Cardiac septum (tissue), 1 donor: ENCODE data around the gene PTPRH. TPM values are rescaled to one million over a fixed set of nuclear protein-coding genes. Genes with fewer than 3 reads are reported as not detected.
A peak's percentile ranks its signal among the peaks of the same experiment; 100 is the strongest.
"Not testable (repeated sequence)": the region's sequence is repeated elsewhere in the genome, so short reads cannot be mapped to it uniquely, and the experiment has no call there.

Experiments used
- DNase-seq: peaks from one replicate; pipeline ENCODE4 v3.0.0-alpha.2; 2020; ENCODE audit warnings: low spot score
- intact Hi-C: fragments of 100-400 bp; cut with DNase I; formaldehyde crosslinking; loops from one replicate; pipeline ENCODE4 v1.14.0; 2022
- total RNA-seq: library from RNA; stranded (reverse); fragmentation: NEBNext Ultra II Directional; extraction: Animal tissue kit (Norgen Biotek cat#: 25700); gene quantifications from one replicate; pipeline ENCODE4 v1.2.1, GENCODE V29; 2021
- donor health status: DM: no; HTN: no; CAD: no.

PTPRH gene
- total RNA-seq, 1 donor from 2014 or later, result 3.7 TPM

DNA sequence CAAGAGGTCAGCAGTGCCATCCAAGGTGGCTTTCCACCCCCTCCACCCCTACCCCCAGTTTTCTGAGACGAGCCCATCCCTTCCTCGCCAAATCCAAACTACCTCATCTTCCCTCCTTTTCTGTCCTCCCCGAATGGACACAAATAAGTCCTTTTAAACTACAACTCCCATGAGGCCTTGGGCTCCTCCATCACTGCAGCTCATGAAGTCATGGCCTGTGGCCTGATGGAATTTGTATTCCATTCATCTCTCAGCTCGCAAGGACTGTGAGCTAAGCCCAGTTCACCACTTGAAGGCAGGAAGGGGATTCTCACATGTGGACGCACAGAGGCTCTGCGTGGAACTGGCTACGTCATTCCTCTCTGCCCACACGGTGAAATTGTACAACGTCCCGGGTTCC is 12.5 kb downstream of the PTPRH start:
- intact Hi-C loops, result no loop called here
- no peak for DNase-seq

DNA sequence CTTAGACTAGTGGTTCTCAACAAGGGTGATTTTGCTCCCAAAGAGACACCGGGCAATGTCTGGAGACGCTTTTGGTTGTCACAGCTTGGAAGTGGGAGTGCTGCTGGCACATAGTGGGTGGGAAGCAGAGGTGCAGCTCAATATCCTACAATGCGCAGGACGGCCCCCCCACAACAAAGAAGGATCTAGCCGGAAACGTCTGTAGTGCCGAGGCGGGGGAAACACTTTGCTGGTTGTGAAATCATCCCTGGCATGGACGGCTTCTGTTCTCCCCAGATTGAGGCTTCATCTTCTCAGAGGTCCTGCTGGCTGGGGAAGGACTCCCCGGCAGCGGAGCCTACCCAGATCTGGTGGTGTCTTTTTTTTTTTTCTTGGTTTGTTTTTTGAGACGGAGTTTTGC is 15.8 kb downstream of the PTPRH start:
- intact Hi-C loops, result no loop called here

DNA sequence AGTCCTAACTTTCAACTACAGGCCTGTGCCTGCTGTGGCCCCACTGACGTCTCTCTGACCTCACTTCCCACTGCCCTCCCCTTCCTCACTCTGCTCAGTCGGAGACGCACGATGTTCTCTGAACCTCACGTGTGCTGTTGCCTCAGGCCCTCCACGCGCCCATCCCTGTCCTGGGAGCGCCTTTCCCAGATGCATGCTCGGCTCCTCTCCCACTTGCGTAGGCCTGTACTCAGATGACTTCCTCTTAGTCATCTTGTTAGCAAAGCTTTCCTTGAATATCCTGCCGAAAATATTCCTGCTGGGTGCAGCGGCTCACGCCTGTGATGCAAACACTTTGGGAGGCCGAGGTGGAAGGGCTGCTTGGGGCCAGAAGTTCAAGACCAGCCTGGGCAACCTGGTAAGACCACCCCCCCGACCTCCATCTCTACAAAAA is 19.9 kb downstream of the PTPRH start:
- DNase-seq, result no peak
- intact Hi-C loops, result no loop called here

More for the DNA sequence above, 15.8 kb downstream of the PTPRH start:
- DNase-seq, result no peak

DNA sequence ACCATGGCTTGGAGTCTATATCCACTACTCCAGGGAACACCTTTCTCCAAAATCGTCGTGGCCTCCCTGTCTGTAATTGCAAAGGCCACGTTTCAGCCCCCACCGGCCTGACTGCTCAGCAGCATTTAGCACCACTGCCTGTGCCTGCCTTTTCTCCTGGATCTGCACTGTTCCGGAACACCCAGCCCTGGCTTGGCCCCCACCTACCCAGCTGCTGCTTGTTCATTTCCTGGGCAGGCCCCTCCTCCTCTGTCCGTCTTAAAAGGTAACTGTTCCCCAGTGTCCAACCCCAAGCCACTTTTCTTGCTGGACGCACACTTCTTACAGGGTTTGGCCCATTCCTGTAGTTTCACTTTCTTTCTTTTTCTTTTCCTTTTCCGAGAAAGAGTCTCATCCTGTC is 20.7 kb downstream of the PTPRH start:
- no peak for DNase-seq
- intact Hi-C loops, result no loop called here

DNA sequence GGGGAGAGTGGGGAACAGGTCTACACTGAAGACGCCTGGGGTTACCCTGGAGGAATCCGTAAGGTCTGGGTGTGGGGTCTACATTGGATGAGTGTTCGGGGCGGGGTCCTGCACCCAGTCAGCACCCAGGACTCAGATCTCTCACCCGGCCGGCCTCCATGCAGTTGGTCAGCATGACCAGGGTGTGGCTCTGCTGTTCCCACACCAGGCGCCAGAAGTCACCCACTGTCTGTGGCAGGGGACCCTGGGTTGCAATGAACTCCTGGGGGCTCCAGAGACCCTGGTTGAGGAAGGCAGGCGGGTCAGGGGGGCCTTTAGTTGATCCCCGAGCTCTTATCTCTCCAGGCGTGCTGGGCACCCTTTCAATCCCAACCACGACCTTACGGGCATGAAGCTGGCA is 23.2 kb downstream of the PTPRH start:
- DNase-seq, result no peak
- intact Hi-C loops, result no loop called here

DNA sequence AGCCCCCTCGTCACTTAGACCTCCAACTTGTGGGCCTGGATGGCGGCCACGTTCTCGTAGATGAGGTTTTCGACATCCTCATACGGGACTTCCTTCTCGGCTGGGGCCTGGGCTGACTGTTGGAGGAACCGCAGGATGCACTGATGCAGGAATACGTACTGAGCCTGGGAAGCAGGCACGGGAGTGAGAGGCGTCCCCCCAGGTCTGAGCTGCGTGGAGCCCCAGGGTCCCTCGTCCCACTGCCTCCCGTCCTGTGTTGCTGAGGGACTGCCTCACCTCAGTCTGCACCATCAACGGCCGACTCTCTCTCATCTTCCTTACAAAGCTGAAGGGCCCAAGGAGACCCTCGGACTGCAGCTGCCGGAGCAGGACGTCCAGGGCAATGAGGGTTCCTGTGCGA is 27.6 kb downstream of the PTPRH start:
- no peak for DNase-seq
- intact Hi-C loops, result no loop called here

DNA sequence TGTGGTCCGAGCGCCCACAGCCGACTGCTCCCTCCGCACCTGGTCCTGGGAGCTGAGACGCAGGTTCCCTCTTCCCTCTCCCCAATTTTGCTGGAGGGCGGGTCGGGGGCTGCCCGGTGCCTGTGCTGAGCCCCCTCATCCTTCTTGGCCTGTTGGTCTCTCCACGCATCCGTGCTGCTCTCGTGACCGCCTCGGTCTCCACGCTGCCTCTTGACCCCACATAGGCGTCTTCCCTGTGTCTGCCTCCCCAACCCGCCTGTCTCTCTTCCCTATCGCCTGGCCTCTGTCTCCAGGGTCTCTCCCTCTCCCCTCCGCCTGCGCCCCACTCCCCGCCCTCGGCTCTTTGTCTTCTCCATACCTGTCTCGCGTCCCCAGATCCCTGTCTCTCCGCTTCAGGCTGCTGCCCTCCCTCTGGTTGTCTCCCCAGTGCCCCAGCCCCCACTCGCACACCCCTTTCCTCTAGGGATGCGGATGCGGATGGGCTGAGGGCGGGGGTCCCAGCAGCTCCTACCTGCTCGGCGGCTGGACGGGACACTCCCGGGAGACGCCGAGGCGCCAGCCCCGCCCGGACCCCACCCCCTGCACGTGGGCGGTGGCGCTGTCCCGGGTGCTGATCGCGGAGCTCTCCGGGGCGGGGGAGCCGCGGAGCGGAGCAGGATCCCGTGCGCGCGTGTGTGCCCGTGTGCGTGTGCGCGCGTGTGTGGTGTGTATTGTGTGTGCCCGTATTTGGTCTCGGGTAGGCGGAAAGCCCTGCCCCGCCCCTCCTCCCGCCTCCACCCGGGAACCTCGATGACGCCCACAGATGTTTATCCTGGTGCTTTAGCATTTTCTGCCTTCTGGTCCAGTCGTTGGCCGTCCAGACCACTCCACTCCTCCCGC is 29.5 kb downstream of the PTPRH start, which contains the start of gene SYT5:
Gene SYT5 (minus strand): TSS at position 684 of the 879 bp plus-strand sequence. CDS start 1,248 bp downstream, outside the sequence.
- intact Hi-C loops, result no loop called here
- DNase-seq, result no peak

DNA sequence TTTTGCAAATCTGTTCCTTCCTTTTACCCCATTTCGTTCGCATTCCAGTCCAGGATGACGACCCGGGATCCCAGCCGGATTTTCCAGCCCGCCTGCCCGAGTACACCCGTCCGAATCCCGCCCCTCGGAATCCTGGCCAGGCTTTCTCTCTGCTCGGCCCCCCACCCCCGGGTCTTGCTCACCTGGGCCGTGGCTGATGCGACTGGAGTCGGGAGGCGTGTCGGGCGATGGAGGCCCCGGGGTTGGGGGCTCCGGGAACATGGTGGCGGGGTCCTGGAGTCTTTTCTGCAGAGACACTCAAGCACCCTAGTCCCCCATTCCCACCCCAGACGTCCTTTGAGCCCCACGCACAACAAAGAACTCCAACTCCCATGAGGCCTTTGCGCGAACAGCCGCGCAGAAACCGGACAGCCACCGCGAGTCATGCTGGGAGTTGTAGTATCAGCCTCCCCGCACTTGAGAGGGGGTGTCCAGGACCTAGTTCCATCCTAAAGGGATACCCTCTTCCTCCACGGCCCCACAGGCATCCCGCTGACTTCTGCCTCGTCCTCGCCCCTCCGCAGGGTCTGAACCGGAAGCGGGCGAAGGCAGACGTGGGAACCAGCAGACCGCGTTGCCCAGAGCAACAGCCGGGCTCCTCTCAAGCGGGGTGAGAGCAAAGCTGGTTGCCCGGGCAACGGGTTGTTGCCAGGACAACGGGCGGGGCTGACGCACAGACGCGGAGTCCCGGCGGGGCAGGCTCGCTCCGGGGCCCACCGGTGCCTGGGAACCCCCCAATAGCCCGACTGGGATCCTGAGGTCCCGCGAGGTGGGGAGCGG is 30.3 kb downstream of the PTPRH start:
- DNase-seq, result no peak
- intact Hi-C loops, result no loop called here

DNA sequence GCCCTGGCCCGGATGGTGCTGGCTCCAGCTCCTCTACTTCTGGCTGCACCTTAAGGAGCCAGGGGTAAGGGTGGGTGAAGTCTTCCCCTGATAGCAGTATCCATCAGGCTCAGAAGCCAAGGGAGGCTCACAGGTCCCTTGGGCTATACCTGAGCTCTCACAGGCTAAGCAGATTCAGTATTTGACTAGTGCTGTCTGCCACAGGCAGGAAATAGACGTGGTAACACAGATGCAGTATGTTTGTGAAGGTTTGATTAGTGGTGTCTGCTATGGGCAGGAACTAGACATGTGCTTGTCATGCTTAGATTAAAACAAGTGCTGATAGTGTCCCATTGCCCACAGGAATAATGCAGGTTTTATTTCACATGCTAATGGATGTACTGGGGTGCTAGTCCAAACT is 33.2 kb downstream of the PTPRH start:
- DNase-seq, result no peak
- intact Hi-C loops, result no loop called here

DNA sequence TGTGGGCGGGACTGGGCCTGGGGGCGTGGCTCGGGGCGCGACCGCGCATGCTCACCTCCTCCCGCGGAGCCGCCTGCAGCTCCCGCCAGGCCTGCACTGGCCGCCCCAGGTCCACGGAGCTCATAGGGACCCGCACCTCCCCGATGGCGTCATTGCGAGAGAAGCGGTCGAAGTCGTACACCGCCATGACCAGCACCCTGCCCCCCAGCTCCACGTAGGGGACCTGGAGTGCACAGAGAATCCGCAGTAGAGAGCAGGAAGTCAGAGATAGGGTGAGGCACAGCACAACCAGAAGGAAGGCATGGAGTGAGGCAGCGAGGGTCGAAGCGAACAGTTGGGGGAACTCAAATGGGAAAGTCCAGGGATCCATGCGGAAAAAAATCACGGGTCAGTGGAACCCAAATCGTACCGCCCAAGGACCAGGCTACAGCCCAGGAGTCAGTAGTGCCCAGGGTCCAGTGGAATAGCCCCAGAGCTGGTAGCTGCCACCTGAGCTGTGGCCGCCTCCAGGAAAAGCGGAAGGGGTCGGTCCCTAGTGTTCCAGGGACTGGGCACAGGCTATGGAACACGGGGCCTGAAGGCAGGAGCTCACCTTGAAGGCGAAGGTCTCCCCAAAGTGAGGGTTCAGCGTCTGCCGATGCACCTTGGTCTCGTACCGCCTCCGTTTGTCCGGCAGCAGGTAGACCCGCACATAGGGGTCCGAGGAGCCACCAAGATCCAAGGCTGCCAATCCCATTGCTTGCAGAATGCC is 34.0 kb downstream of the PTPRH start:
- no peak for DNase-seq
- intact Hi-C loops, result no loop called here

DNA sequence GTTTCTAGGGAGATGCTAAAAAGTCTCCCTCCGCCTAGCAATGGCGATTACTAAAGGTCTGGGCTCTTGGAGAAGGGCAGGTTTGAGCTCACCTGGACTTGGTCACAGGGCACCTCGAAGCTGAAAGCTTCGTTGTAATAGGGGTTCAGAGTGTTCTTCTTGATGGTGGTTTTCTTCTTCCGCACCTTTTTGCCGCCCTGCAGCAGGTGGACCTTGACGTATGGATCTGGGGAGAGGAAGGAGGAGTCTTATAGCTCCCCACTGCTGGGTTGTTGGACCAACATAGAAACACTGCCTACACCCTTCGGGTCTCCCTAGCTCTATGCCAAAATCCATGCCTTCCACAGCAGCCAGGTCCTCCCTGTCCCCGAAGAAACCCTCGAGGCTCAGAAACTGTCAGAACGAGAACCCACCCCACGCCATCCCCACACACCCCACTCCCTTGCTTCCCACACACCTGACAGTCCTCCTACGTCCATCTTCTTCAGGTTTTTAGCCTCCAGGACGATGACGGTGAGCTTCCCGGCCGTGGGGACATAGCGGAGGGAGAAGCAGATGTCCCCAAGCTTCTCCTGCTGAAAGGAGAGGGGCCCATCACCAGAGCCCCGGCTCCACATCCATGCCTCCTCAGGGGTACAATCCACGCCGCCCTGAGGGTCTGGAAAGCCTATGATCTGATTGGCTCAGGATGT is 34.7 kb downstream of the PTPRH start:
- intact Hi-C loops, result no loop called here
- no peak for DNase-seq

DNA sequence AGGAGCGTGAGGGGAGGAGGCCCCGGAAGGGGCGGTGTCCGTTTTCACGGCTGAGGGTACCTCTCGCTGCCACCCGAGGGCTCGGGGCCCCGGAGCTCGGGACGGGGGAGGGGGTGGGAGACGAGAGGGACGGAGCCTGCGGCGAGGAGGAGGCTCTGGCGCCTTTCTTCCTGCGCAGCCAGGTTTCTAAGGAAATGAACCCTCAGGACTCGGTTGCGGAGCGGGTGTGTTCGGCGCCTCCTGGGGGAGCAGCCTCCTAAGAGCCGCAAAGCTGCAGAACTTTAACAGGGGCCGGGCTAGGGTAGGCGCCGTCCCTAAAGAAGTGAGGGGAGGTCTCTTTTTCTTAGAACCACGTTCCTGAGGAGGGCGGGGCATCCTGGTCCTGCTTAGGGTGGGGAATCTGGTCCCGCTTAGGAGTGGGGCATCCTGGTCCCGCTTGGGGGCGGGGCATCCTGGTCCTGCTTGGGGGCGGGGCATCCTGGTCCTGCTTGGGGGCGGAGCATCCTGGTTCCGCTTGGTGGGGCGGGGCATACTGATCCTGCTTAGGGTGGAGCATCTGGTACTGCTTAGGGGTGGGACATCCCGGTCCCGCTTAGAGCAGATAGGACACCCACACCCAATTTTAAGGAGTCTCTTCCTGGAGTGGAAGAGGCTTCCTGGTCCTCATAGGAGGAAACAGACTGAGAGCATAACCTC is 35.4 kb downstream of the PTPRH start:
- intact Hi-C loops, result no loop called here
- DNase-seq, result peak; percentile 84

DNA sequence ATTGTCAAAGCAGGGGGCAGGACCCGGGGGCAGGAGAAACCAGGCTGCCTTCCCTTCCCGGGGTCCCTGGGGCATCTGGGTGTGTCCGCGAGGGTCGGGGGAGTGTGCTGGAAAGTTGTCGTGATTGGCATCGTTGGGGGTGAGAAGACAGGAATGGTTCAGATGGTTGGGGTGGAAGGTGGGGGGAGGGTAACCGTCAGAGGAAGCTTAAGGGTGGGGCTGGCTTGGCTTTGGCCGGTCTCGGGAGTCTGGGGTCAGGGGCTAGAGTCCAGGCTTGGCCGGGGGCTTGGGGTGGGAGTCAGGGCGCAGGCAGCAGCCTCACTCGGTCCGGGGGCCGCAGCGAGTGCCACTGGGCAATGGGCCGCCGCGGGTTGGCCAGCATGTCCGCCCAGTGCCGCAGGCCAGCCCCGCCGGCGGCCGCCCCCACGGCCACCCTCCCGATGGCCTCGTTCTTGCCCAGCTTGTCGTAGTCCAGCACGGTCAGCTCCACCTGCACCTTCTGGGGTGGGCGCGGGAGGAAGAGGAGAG is 36.1 kb downstream of the PTPRH start:
- DNase-seq, result no peak
- intact Hi-C loops, result no loop called here

DNA sequence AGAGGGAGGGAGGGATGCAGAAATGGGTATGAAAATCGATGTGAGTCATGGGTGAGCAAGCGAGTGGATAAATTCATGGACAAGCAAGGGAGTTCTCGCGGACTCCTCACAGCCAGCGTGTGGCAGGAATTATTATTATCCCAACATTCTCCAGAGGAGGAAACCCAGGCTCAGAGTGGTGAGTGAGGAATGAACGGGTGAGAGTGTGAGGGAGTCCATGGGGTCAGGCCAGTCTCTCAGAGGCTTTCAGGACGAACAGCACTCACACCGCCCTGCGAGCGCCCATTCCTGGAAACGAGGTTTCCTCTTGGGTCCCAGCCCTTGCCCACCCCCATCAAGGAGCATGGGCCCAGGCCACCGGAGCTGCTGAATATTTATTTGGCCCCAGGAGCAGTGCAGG is 36.6 kb downstream of the PTPRH start:
- intact Hi-C loops, result no loop called here
- DNase-seq, result no peak

DNA sequence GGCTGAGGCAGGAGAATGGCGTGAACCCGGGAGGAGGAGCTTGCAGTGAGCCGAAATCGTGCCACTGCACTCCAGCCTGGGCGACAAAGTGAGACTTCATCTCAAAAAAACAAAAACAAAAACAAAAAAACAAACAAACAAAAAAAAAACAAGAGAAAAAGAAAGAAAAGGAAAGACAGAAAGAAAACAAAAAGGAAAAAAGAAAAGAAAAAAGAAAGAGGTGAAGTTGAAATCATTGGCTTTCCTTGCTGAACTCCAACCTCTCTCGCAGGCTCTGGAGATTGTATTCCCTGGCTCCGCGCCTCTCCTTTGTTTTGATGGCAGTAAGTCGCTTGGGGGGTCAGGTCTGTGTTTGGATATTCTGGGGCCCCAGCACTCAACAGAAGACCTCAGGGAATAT is 37.0 kb downstream of the PTPRH start:
- intact Hi-C loops, result not testable (repeated sequence)

DNA sequence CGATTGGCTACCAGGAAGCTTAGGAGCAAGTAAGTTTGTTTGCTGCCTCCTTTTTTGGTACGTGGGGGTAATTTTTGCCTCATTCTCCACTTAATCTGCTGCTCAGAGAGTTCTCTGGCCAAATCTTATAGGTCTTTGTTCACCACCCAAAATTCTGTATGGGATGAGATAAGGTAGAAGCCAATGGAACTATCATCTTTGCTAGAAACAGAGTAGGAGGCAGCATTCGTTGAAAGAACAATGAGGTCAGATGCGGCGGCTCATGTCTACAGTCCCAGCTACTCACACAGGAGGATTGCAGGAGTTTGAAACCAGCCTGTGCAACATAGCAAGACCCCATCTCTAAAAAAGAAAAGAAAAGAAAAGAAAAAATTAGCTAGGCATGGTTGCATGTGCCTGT is 37.9 kb downstream of the PTPRH start:
- intact Hi-C loops, result no loop called here
- DNase-seq, result no peak

More for the DNA sequence above, 37.0 kb downstream of the PTPRH start:
- DNase-seq, result not testable (repeated sequence)

DNA sequence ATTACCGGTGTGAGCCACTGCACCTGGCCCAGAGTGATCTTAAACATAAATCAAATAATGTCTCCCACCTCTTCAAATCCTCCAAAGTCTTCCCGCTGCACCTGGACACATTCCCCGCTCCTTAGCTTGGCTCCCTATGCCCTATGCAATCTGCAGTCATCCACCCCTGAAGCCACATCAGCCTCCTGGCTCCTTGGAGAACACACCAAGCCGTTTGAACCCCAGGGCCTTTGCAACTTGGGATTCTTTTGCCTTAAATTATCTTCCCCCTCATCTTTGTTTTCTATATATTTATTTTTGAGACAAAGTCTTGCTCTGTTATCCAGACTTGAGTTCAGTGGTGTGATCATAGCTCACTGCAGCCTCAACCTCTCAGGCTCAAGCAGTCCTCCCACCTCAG is 40.2 kb downstream of the PTPRH start:
- intact Hi-C loops, result no loop called here
- no peak for DNase-seq

DNA sequence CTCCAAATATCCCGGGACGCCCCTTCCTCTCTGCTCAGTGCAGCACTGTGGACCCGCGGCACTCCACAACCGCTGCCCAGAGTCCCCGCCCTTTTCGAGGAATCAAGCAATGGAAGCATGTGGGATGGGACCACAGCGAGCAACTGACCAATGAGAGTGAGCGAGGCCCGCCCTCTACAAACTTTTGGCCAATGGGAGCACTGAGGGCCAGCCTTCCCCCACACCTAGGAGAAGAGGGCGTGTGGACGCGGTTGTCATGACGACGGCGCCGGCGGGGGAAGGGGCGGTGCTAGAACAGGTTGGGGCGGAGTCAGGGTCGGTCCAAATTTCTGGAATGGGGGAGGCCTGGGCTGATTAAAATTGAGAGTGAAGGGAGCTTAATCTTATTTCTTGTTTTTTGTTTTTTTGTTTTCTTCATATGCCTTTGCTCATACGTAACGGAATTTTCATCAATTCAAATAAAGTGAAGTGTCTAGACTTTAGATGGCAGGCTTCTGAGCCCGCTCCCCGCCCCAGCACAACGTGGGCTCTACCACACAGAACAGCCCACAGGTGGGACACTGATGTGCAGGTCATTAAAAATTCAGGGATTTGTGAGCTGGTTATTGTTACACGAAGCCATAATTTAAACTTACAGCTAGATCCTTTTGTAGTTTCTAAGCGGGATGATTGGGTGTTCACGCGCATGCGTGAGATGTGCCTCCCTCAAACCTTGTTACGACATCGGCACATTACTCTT is 42.6 kb downstream of the PTPRH start, which contains the start of gene DNAAF3:
Gene DNAAF3 (minus strand): TSS at position 84 of the 739 bp plus-strand sequence. CDS start 200 bp downstream, outside the sequence.
- intact Hi-C loops, result no loop called here

More for the DNA sequence above, 42.6 kb downstream of the PTPRH start, which contains the start of gene DNAAF3:
- peak; percentile 96 for DNase-seq
